ENCODE data around the gene BTBD16. TPM values are rescaled to one million over a fixed set of nuclear protein-coding genes. Genes with fewer than 3 reads are reported as not detected.

The BTBD16 gene
- total RNA-seq, 1 donor from 2014 or later, result not detected

DNA sequence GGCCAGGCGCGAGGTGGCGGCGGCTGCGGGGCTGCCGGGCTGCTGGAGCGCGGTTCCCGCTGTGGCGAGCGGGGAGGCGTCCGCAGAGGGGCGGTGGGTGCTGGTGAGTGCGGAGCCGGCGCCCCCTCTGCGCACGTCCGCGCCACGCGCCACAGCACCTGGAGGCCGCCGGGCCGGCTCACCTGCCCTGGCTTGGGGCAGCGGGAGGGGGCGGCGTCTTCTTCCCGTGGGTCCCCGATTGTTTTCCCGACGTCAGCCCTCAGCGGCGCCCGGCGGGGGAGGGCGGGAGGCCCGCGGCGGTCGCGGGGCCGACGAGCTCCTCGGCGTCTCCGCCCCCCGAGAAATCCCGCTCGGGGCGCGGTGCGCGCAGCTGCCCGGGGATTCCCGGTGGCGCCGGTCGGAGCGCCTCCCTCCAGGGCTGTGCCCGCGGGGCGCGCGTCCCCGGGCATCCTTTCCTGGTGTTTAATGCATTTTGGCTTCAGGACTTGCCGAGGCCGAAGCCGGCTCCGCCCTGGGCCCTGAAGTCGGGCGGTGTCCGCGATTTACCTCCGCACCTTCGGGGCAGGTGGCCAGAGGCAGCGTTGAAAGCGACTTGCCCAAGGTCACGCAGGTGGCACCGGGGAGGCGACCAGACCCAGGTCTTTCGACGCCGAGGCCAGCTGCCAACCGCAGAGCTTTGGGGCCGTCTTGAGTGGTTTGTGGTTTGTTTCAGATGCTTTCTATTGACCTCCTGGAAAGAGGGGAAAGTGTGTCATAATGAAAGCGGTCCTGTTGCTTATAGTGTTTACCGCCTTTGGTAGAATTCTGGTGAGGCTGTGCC lies 104.0 kb downstream of the BTBD16 start:
- H3K36me3 ChIP-seq, result no peaks in the 10 kb centered on the region
- TF ChIP-seq, protein P1, sequence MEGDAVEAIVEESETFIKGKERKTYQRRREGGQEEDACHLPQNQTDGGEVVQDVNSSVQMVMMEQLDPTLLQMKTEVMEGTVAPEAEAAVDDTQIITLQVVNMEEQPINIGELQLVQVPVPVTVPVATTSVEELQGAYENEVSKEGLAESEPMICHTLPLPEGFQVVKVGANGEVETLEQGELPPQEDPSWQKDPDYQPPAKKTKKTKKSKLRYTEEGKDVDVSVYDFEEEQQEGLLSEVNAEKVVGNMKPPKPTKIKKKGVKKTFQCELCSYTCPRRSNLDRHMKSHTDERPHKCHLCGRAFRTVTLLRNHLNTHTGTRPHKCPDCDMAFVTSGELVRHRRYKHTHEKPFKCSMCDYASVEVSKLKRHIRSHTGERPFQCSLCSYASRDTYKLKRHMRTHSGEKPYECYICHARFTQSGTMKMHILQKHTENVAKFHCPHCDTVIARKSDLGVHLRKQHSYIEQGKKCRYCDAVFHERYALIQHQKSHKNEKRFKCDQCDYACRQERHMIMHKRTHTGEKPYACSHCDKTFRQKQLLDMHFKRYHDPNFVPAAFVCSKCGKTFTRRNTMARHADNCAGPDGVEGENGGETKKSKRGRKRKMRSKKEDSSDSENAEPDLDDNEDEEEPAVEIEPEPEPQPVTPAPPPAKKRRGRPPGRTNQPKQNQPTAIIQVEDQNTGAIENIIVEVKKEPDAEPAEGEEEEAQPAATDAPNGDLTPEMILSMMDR (IDR thresholded peaks at IDR 0.05), result no peak
- peak in 1 of 2 donors; percentile 79 for DNase-seq (ENCODE audit: low spot score in 2 of 2)
- H3K4me3 ChIP-seq, result peak overlapping the region; percentile 78 to 95
- H3K27me3 ChIP-seq, result no peaks in the 10 kb centered on the region
- intact Hi-C loops (cut with DNase I), result loop anchor here (1.0 to 10.0 kb wide), 8 partner anchors 42 to 779 kb away; partner anchors contain the start of genes ATE1 and BUB3
- H3K4me1 ChIP-seq, result peaks cover 0 to 20% of the 10 kb centered on the region in 2 donors
- peak overlapping the region; percentile 88 to 99 for H3K27ac ChIP-seq
- H3K9me3 ChIP-seq, result no peaks in the 10 kb centered on the region

GRCh38 chr10:122375679-122376160 lies 104.6 kb downstream of the BTBD16 start:
- Histone ChIP-seq H3K4me3 (peak overlapping the region; percentile 78 to 95), H3K9me3 (no peaks in the 10 kb centered on the region), H3K27ac (peak overlapping the region; percentile 88 to 99), H3K36me3 (no peaks in the 10 kb centered on the region), H3K4me1 (peaks cover 0 to 20% of the 10 kb centered on the region in 2 donors), H3K27me3 (no peaks in the 10 kb centered on the region)
- TF ChIP-seq, protein P1 (IDR thresholded peaks at IDR 0.05), result no peak
- intact Hi-C loops (cut with DNase I), result loop anchor here (2.0 to 10.0 kb wide), 5 partner anchors 42 to 448 kb away; partner anchors contain the start of gene ATE1
- DNase-seq (ENCODE audit: low spot score in 2 of 2), result no peak

DNA sequence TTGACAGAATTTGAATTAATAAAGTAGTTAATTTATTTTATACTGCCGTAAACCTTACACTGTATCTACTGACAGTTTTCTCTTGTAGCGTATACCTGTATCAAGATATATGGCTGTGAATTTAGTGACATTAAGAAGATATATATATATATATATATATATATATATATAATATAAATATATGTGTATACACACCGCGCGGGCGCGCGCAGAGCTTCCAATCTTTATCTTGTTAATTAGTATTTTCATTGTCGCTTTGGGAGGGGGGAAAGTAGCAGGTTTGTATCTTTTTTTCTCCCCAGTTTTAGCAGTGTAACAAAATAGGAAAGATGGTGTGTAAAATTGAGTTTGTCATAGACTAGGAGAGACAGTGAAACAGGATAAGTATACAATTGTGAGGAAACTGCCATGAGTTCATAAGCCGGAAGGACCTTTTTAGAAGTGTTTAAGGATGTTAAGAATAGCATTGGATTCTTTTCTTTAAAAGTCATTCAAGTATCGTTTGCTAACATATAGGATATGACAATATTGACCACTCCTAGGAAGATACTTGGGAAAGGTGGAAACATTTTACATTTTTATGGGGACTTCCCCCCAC lies 105.4 kb downstream of the BTBD16 start:
- TF ChIP-seq, protein P1 (IDR thresholded peaks at IDR 0.05), result no peak
- Histone ChIP-seq H3K27ac (no peak overlapping the region), H3K36me3 (no peaks in the 10 kb centered on the region), H3K4me1 (peaks cover 0 to 20% of the 10 kb centered on the region in 2 donors), H3K4me3 (peak overlapping the region in 1 of 2 donors; percentile 95), H3K27me3 (no peaks in the 10 kb centered on the region), H3K9me3 (no peaks in the 10 kb centered on the region)
- DNase-seq (ENCODE audit: low spot score in 2 of 2), result no peak
- intact Hi-C loops (cut with DNase I), result loop anchor here (5.0 to 10.0 kb wide), 3 partner anchors 41 to 449 kb away; partner anchors contain the start of gene ATE1

GRCh38 chr10:122379041-122379440 lies 107.9 kb downstream of the BTBD16 start:
- DNase-seq (ENCODE audit: low spot score in 2 of 2), result no peak
- Histone ChIP-seq H3K4me3 (no peak overlapping the region), H3K4me1 (peaks cover 0 to 11% of the 10 kb centered on the region in 2 donors), H3K9me3 (no peaks in the 10 kb centered on the region), H3K27ac (no peak overlapping the region), H3K27me3 (no peaks in the 10 kb centered on the region), H3K36me3 (no peaks in the 10 kb centered on the region)
- intact Hi-C loops (cut with DNase I), result loop anchor here (5.0 to 10.0 kb wide), 3 partner anchors 38 to 452 kb away; partner anchors contain the start of gene ATE1
- TF ChIP-seq, protein P1 (IDR thresholded peaks at IDR 0.05), result no peak

GRCh38 chr10:122379537-122379936 lies 108.4 kb downstream of the BTBD16 start:
- H3K9me3 ChIP-seq, result no peaks in the 10 kb centered on the region
- no peak for DNase-seq (ENCODE audit: low spot score in 2 of 2)
- no peaks in the 10 kb centered on the region for H3K27me3 ChIP-seq
- H3K36me3 ChIP-seq, result no peaks in the 10 kb centered on the region
- H3K4me1 ChIP-seq, result peaks cover 0 to 11% of the 10 kb centered on the region in 2 donors
- intact Hi-C loops (cut with DNase I), result loop anchor here (5.0 to 10.0 kb wide), 3 partner anchors 38 to 452 kb away; partner anchors contain the start of gene ATE1
- no peak overlapping the region for H3K27ac ChIP-seq
- TF ChIP-seq, protein P1 (IDR thresholded peaks at IDR 0.05), result no peak
- H3K4me3 ChIP-seq, result no peak overlapping the region
